ENCODE measurements around the gene RALGAPA1.
A peak's percentile ranks its signal among the peaks of the same experiment; 100 is the strongest.

RALGAPA1 gene

DNA sequence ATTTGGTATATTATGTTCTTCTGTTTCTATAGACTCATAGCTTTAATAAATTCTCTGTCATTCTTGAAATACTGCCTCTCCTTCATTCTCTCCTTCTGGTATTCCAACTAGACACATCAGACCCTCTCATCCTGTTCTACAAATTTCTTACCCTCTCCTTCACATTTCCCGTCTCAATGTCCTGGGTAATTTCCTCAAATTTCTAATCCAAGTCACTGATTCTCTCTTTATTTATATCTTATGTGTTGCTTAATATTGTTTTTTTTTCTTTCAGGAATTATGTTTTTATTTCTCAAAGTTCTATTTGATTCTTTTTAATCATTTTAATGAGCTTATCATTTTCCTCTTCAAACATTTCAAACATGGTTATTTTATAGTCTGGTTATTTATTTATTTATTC lies 94.0 kb downstream of the RALGAPA1 start:
- Mint-ChIP-seq H3K9me3 (no peaks in the 10 kb centered on the region), H3K27ac (no peak overlapping the region), H3K4me3 (no peak overlapping the region), H3K27me3 (no peaks in the 10 kb centered on the region), H3K36me3 (ENCODE audit: low read depth) (peaks cover 65% of the 10 kb centered on the region), H3K4me1 (ENCODE audit: low read depth) (no peaks in the 10 kb centered on the region)
- no peak for DNase-seq

- Mint-ChIP-seq H3K27me3 (no peaks in the 10 kb centered on the region), H3K9me3 (no peaks in the 10 kb centered on the region), H3K4me1 (ENCODE audit: low read depth) (no peaks in the 10 kb centered on the region), H3K4me3 (no peak overlapping the region), H3K27ac (no peak overlapping the region), H3K36me3 (ENCODE audit: low read depth) (peaks cover 76% of the 10 kb centered on the region)
- DNase-seq = no peak
These were observed 96.6 kb downstream of the RALGAPA1 start for GRCh38 chr14:35712466-35712865.

DNA sequence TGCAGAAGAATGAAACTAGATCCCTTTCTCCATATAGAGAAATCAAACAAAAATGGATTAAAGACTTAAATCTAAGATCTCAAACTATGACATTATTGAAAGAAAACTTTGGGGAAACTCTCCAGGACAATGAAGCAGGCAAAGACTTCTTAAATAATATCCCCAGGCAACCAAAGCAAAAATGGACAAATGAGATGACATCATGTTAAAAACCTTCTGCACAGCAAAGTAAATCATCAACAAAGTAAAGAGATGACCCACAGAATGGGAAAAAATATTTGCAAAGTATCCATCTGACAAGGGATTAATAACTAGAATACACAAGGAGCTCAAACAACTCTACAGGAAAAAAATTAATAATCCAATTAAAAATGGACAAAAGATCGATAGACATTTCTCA lies 101.0 kb downstream of the RALGAPA1 start:
- H3K4me1 Mint-ChIP-seq (ENCODE audit: low read depth) = peaks cover 4% of the 10 kb centered on the region
- no peaks in the 10 kb centered on the region for H3K27me3 Mint-ChIP-seq
- no peaks in the 10 kb centered on the region for H3K9me3 Mint-ChIP-seq

DNA sequence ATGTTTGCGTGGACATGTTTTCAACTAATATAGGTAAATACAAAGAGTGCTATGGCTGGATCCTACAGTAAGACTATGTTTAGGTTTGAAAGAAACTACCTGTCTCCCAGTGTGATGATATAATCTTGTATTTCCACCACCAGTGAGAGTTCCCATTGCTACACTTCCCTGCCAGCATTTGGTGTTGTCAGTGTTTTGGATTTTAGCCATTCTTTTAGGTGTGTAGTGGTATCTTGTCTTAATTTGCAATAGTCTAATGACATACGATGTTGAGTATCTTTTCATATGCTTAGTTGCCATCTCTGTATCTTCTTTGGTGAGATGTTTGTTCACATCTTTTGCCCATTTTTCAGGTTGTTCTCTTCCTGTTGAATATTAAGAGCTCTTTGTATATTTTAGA lies 103.5 kb downstream of the RALGAPA1 start:
- DNase-seq = no peak
- Mint-ChIP-seq H3K4me1 (ENCODE audit: low read depth) (peaks cover 4% of the 10 kb centered on the region), H3K4me3 (no peak overlapping the region), H3K27me3 (no peaks in the 10 kb centered on the region), H3K9me3 (no peaks in the 10 kb centered on the region), H3K36me3 (ENCODE audit: low read depth) (peaks cover 57% of the 10 kb centered on the region), H3K27ac (no peak overlapping the region)

More for the DNA sequence above, 101.0 kb downstream of the RALGAPA1 start:
- no peak for DNase-seq
- H3K27ac Mint-ChIP-seq = no peak overlapping the region
- H3K4me3 Mint-ChIP-seq = no peak overlapping the region
- H3K36me3 Mint-ChIP-seq (ENCODE audit: low read depth) = peaks cover 66% of the 10 kb centered on the region

DNA sequence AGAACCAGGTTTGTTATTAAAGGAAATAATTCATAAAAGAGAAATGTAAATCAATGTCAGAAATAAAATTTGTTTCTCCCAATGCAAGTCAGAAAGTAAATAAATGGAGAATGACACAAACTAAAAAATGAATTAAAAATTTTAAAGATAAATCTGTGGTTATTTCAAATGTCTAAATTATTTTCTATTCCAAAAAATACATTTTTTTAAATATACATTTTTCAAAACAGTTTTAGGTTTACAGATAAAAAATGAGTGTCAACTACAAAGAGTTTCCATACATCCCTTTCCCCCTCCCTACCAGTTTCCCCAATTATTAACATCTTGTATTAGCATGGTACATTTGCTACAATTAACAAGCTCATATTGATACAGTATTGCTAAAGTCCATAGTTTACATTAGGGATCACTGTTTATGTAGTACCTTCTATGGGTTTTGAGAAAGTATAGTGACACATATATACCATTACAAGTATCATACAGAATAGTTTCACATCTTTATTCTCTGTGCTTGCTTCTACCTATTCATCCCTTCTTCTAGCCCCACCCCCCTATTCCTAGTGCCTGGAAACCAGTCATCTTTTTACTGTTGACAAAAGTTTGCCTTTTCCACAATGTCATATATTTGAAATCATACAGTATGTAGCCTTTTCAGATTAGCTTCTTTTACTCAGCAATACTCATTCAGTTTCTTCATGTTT lies 104.2 kb downstream of the RALGAPA1 start:
- H3K36me3 Mint-ChIP-seq (ENCODE audit: low read depth) = peaks cover 54% of the 10 kb centered on the region
- no peak for DNase-seq
- peaks cover 4% of the 10 kb centered on the region for H3K4me1 Mint-ChIP-seq (ENCODE audit: low read depth)
- no peaks in the 10 kb centered on the region for H3K27me3 Mint-ChIP-seq
- H3K27ac Mint-ChIP-seq = no peak overlapping the region
- no peaks in the 10 kb centered on the region for H3K9me3 Mint-ChIP-seq
- H3K4me3 Mint-ChIP-seq = no peak overlapping the region

DNA sequence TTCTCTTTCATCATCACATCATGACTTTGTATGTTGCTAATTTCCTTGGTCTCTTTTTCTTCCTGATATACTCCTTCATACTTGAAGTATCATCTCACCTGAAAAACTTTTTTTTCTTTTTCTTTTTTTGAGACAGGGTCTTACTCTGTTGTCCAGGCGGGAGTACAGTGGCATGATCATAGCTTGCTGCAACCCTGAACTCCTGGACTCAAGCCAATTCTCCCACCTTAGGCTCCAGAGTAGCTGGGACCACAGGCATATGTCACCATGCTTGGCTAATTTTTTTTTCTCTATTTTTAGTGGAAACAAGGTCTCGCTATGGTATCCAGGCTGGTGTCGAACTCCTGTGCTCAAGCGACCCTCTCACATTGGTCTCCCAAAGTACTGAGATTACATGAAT lies 107.6 kb downstream of the RALGAPA1 start:
- Mint-ChIP-seq H3K27ac (no peak overlapping the region), H3K27me3 (no peaks in the 10 kb centered on the region), H3K9me3 (no peaks in the 10 kb centered on the region)

DNA sequence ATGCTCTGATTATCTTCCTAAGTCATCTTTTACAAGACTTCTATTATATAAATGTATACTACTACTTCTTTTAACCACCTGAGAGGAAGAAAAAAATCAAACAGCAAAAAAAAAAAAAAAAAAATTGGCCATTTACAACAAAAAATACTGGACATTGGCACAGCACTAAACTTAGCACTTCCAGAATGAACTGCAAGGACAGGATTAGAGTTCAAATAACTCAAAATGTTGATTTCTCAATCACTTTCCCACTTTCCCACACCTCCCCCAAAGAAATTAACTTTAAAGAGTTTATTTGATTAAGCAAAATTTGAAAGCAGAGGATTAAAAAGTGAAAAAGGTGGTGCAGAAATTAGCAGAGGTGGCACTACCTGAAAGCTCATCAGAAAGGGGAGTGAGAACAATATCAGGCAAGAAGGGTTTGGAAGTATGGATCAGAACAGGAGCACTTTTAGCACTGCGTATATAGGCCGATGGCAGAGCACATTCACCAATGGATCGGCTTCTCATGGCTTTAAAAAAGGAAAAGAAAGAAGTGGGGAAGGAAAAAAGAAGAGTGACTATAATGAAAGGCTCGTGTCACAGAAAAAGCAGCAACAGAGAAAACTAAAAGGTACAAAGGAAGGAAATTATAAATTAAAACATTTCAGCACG lies 109.2 kb downstream of the RALGAPA1 start:
- H3K27me3 Mint-ChIP-seq = no peaks in the 10 kb centered on the region
- no peak overlapping the region for H3K4me3 Mint-ChIP-seq
- H3K27ac Mint-ChIP-seq = no peak overlapping the region
- peaks cover 8% of the 10 kb centered on the region for H3K4me1 Mint-ChIP-seq (ENCODE audit: low read depth)
- H3K9me3 Mint-ChIP-seq = no peaks in the 10 kb centered on the region
- peaks cover 19% of the 10 kb centered on the region for H3K36me3 Mint-ChIP-seq (ENCODE audit: low read depth)
- no peak for DNase-seq

More for the DNA sequence above, 107.6 kb downstream of the RALGAPA1 start:
- H3K4me3 Mint-ChIP-seq = no peak overlapping the region
- H3K4me1 Mint-ChIP-seq (ENCODE audit: low read depth) = peaks cover 12% of the 10 kb centered on the region
- H3K36me3 Mint-ChIP-seq (ENCODE audit: low read depth) = peaks cover 27% of the 10 kb centered on the region
- no peak for DNase-seq

DNA sequence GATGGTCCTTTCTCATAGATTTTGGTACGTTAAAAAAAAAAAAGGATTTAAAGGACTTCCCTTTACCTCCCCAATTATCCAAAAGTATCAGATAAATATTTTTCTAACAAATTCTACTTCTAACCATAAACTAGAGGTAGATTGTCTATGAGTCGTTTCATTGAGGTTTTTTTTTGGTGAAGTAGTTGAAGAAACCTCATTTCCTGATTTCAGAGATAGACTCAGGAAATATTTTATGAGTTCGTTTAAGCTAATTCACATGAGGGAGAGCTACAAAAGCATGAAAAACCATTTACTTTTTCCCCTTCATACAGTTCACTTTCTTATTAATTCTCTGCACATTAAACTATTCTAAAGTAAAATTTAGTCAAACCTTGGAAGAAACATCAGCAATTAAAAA lies 112.5 kb downstream of the RALGAPA1 start:
- H3K27ac Mint-ChIP-seq = no peak overlapping the region
- no peaks in the 10 kb centered on the region for H3K27me3 Mint-ChIP-seq
- H3K36me3 Mint-ChIP-seq (ENCODE audit: low read depth) = peaks cover 6% of the 10 kb centered on the region
- DNase-seq = no peak
- H3K9me3 Mint-ChIP-seq = no peaks in the 10 kb centered on the region
- H3K4me1 Mint-ChIP-seq (ENCODE audit: low read depth) = peaks cover 8% of the 10 kb centered on the region
- H3K4me3 Mint-ChIP-seq = no peak overlapping the region

GRCh38 chr14:35696119-35696518 lies 113.0 kb downstream of the RALGAPA1 start:
- no peak overlapping the region for H3K4me3 Mint-ChIP-seq
- no peak for DNase-seq
- peaks cover 2% of the 10 kb centered on the region for H3K36me3 Mint-ChIP-seq (ENCODE audit: low read depth)
- peaks cover 8% of the 10 kb centered on the region for H3K4me1 Mint-ChIP-seq (ENCODE audit: low read depth)
- no peaks in the 10 kb centered on the region for H3K27me3 Mint-ChIP-seq
- no peak overlapping the region for H3K27ac Mint-ChIP-seq
- no peaks in the 10 kb centered on the region for H3K9me3 Mint-ChIP-seq

DNA sequence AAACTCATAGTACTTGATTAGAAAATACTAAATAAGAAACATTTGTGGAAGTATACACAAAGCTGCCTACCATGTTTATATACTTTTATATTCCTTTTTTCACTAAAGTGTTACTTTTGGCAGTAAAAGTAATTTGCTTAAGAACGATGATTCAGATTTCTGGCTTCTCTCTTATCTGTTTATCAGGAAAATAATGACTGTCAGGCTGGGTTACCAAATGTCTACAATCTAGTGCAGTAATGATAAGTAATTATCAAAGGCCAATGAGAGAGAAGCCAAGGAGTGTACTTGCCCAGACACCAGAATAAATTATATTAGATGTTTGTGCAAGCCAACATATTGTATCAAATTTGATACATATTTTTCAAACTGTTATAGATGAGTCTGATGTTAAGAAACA lies 113.4 kb downstream of the RALGAPA1 start:
- Mint-ChIP-seq H3K36me3 (ENCODE audit: low read depth) (peaks cover 2% of the 10 kb centered on the region), H3K4me1 (ENCODE audit: low read depth) (peaks cover 8% of the 10 kb centered on the region), H3K9me3 (no peaks in the 10 kb centered on the region), H3K4me3 (no peak overlapping the region), H3K27me3 (no peaks in the 10 kb centered on the region), H3K27ac (no peak overlapping the region)
- DNase-seq = no peak

GRCh38 chr14:35695072-35695471 lies 114.0 kb downstream of the RALGAPA1 start:
- Mint-ChIP-seq H3K27ac (no peak overlapping the region), H3K27me3 (no peaks in the 10 kb centered on the region), H3K9me3 (no peaks in the 10 kb centered on the region), H3K4me3 (no peak overlapping the region), H3K4me1 (ENCODE audit: low read depth) (peaks cover 8% of the 10 kb centered on the region), H3K36me3 (ENCODE audit: low read depth) (peaks cover 2% of the 10 kb centered on the region)
- no peak for DNase-seq

DNA sequence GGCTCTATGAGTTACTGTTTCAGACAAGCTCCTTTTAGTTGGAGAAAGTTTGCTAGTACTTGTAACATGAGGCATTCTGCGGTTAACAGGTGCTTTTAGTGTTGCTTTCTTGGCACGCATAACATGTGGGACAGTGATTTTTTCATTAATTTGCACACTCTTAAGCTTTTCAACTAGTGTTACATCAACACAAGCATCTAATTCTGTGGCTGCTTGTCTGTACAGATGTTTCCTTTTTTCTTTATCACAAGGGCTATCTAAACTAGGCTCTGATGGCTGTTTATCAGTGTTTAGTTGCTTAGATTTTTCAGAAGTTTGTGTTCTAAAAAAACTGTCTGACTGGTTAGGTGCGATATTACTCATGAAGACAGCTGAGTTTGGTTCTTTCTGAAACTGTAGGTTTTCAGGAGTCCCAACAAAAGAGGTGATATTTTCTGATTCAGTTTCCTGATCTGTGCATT lies 120.1 kb downstream of the RALGAPA1 start:
- Mint-ChIP-seq H3K27me3 (no peaks in the 10 kb centered on the region), H3K9me3 (no peaks in the 10 kb centered on the region), H3K4me1 (ENCODE audit: low read depth) (peaks cover 16% of the 10 kb centered on the region), H3K36me3 (ENCODE audit: low read depth) (peaks cover 36% of the 10 kb centered on the region), H3K27ac (peak overlapping the region; percentile 85), H3K4me3 (no peak overlapping the region)
- DNase-seq = no peak

DNA sequence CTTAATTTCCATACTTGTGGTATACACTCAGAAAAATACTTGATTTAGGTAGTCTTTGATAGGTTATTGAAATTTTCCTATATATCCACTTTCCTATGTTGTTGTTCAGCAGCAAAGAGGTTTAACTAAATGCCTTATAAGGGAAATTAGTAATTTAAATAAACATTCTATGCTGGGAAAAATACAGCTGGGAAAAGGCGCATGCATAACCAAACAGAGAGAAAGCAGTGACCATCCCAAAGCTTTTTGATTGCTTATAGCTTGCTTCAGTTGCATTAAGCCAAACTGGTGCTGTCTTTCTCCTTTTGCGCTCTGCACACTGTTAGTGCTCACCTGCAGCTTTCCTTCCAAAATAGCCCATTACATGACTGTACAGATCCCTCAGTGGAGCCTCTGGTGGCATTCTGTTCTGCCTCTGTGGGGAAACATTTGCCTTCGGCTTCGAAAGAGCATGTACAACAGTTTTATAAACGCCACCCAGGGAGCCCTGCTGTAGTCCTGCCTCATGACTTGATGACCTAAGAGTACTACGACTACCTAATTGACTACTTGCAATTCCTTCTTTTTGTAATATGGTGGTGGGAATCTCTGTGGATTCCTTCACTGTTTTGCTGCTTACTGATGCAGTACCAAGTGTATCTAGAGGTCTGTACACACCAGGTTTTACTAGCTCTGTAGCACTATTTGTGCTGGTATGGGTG lies 120.8 kb downstream of the RALGAPA1 start:
- no peak overlapping the region for H3K4me3 Mint-ChIP-seq
- H3K27me3 Mint-ChIP-seq = no peaks in the 10 kb centered on the region
- H3K27ac Mint-ChIP-seq = peak overlapping the region; percentile 85
- DNase-seq = no peak
- H3K36me3 Mint-ChIP-seq (ENCODE audit: low read depth) = peaks cover 42% of the 10 kb centered on the region
- peaks cover 16% of the 10 kb centered on the region for H3K4me1 Mint-ChIP-seq (ENCODE audit: low read depth)
- H3K9me3 Mint-ChIP-seq = no peaks in the 10 kb centered on the region

DNA sequence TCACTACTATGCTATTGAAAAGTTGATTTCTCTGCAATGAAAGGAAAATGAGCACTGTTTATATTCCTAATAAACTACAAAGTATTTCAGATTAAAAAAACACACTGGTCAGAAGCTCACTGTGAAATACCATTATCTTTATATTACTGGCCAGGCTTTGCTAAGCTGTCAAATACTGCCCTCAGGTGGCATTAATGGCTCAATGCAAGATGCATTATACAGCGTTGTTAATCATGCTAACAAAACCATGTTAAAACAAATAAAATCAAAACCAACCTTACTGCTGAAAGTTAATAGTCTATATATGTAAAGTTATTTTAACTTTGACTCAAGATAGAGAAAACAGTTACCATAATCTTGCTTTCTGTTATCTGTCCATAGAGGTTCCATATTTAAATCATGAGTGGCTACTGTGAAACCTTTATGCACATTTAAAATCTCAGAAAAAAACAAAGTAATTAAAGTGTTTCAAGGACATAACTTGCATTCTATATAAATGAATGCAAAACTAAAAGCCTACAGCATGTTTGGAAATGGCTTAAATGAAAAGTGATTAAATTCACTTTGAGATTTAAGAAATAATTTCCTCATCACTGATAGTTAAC lies 121.7 kb downstream of the RALGAPA1 start:
- H3K4me1 Mint-ChIP-seq (ENCODE audit: low read depth) = peaks cover 16% of the 10 kb centered on the region
- H3K27me3 Mint-ChIP-seq = no peaks in the 10 kb centered on the region
- H3K9me3 Mint-ChIP-seq = no peaks in the 10 kb centered on the region
- H3K27ac Mint-ChIP-seq = no peak overlapping the region
- peaks cover 50% of the 10 kb centered on the region for H3K36me3 Mint-ChIP-seq (ENCODE audit: low read depth)
- no peak for DNase-seq
- H3K4me3 Mint-ChIP-seq = no peak overlapping the region
